HepG2 (cell line): ENCODE data around the gene ASB16. TPM values are rescaled to one million over a fixed set of nuclear protein-coding genes. Genes with fewer than 3 reads are reported as not detected.
A peak's percentile ranks its signal among the peaks of the same experiment; 100 is the strongest.

Source experiments
- ARNT ChIP-seq: fragments of 450-650 bp; IDR thresholded peaks from 2 replicates; pipeline ENCODE4 v1.6.1; 2017
- BRCA1 ChIP-seq: sonication (generic); formaldehyde crosslinking; IDR thresholded peaks from 2 replicates; pipeline ENCODE4 v1.4.0; 2020; ENCODE audit warnings: missing genetic modification reagents
- CREB1 ChIP-seq, 2 experiments: fragments of 450-650 bp in 1 of 2; IDR thresholded peaks; 2 replicates each; pipeline ENCODE4 v1.6.1; 2016 to 2017; ENCODE audit warnings: control low read depth in 1 of 2, mild to moderate bottlenecking in 1 of 2, missing compliant biosample characterization in 1 of 2, missing genetic modification characterization in 1 of 2
- DNMT3B ChIP-seq: conservative IDR thresholded peaks from 2 replicates; pipeline ENCODE4 v1.6.1; 2016; ENCODE audit warnings: missing biosample characterization, control low read depth
- ELF3 ChIP-seq: IDR thresholded peaks from 2 replicates; pipeline ENCODE4 v1.6.1; 2016; ENCODE audit warnings: missing genetic modification reagents, missing compliant biosample characterization
- FOXO4 ChIP-seq: sonication (generic); formaldehyde crosslinking; conservative IDR thresholded peaks from 2 replicates; pipeline ENCODE4 v1.8.1; 2023; ENCODE audit warnings: missing genetic modification reagents
- HNRNPK ChIP-seq: fragments of 200-400 bp; formaldehyde crosslinking; IDR thresholded peaks from 2 replicates; pipeline ENCODE4 v1.6.1; 2018; ENCODE audit warnings: low read length, low read depth, moderate library complexity, mild to moderate bottlenecking; ENCODE audit not compliant: poor library complexity, severe bottlenecking
- MLLT10 ChIP-seq: sonication (generic); formaldehyde crosslinking; IDR thresholded peaks from 2 replicates; pipeline ENCODE4 v1.4.0; 2020; ENCODE audit warnings: missing genetic modification reagents
- NCOA5 ChIP-seq: sonication (generic); formaldehyde crosslinking; IDR thresholded peaks from 2 replicates; pipeline ENCODE4 v1.4.0; 2020; ENCODE audit warnings: missing genetic modification reagents
- NFATC3 ChIP-seq: sonication (generic); formaldehyde crosslinking; IDR thresholded peaks from 2 replicates; pipeline ENCODE4 v1.5.1; 2020; ENCODE audit warnings: mild to moderate bottlenecking, missing genetic modification reagents
- NFIC ChIP-seq: IDR thresholded peaks from 2 replicates; pipeline ENCODE4 v1.6.1; 2012; ENCODE audit warnings: mild to moderate bottlenecking, low read length, inconsistent platforms
- PHF20 ChIP-seq: sonication (generic); formaldehyde crosslinking; IDR thresholded peaks from 2 replicates; pipeline ENCODE4 v1.5.0; 2020; ENCODE audit warnings: mild to moderate bottlenecking, missing genetic modification reagents
- TOE1 ChIP-seq: sonication (generic); formaldehyde crosslinking; IDR thresholded peaks from 2 replicates; pipeline ENCODE4 v1.4.0; 2020; ENCODE audit warnings: mild to moderate bottlenecking, missing genetic modification reagents
- WIZ ChIP-seq: sonication (generic); formaldehyde crosslinking; IDR thresholded peaks from 2 replicates; pipeline ENCODE4 v1.5.1; 2020; ENCODE audit warnings: mild to moderate bottlenecking, missing genetic modification reagents
- ZBTB34 ChIP-seq: sonication (generic); formaldehyde crosslinking; IDR thresholded peaks from 2 replicates; pipeline ENCODE4 v1.8.0; 2022; ENCODE audit warnings: mild to moderate bottlenecking, missing genetic modification reagents
- ZBTB44 ChIP-seq: sonication (generic); formaldehyde crosslinking; IDR thresholded peaks from 2 replicates; pipeline ENCODE4 v1.4.0; 2020; ENCODE audit warnings: missing genetic modification reagents
- ZEB1 ChIP-seq: IDR thresholded peaks from 2 replicates; pipeline ENCODE4 v1.6.1; 2012; ENCODE audit warnings: mild to moderate bottlenecking, low read depth, inconsistent platforms; ENCODE audit not compliant: insufficient replicate concordance
- ZNF318 ChIP-seq: sonication (generic); formaldehyde crosslinking; IDR thresholded peaks from 2 replicates; pipeline ENCODE4 v1.4.0; 2020; ENCODE audit warnings: mild to moderate bottlenecking, missing genetic modification reagents
- polyA plus RNA-seq, 8 experiments: library from polyadenylated mRNA; depleted of rRNA in 3 of 8; stranded (reverse) in 7 of 8; unstranded in 1 of 8; fragments of >200 nt; fragmentation: Illumina TruSeq in 4 of 8; extraction: Trizol in 4 of 8; gene quantifications; 2 replicates each; pipeline versions ENCODE4 v1.2.1 to v1.2.3, GENCODE V29; 2011 to 2016; ENCODE audit warnings: low read depth in 4 of 8, missing spikeins in 1 of 8, mixed read lengths in 1 of 8; ENCODE audit not compliant: insufficient read depth in 1 of 8
- total RNA-seq, 5 experiments: library from RNA; depleted of rRNA; stranded (reverse); fragments of >200 nt; fragmentation: Illumina TruSeq; extraction: Trizol; gene quantifications; 2 replicates each; pipeline ENCODE4 v1.2.3, GENCODE V29; 2016; ENCODE audit warnings: low read depth in 1 of 5

The ASB16 gene
- total and polyA plus RNA-seq, 2 of the 13 experiments (the other 11 are each of a cell fraction or from before 2014, with no cell fraction given) = 0.07 TPM; not detected in 1

GRCh38 chr17:44122816-44123355 lies 47.6 kb upstream of the ASB16 start (continued):
- no peak for TF ChIP-seq WIZ (CRISPR knock-in tag)
- no peak for TF ChIP-seq TOE1 (CRISPR knock-in tag)
- TF ChIP-seq NCOA5 (CRISPR knock-in tag) = no peak
- TF ChIP-seq FOXO4 (CRISPR knock-in tag) = no peak
- no peak for TF ChIP-seq BRCA1 (CRISPR knock-in tag)
- TF ChIP-seq HNRNPK = no peak
- no peak for TF ChIP-seq NFIC
- no peak for TF ChIP-seq ZNF318
- no peak for TF ChIP-seq NFATC3 (CRISPR knock-in tag)
- no peak for TF ChIP-seq ZBTB44
- no peak for TF ChIP-seq MLLT10 (CRISPR knock-in tag)
- TF ChIP-seq ARNT = no peak
- peak; percentile 35 for TF ChIP-seq ZEB1
- TF ChIP-seq ZBTB34 (CRISPR knock-in tag) = no peak
- TF ChIP-seq PHF20 (CRISPR knock-in tag) = no peak
- no peak for TF ChIP-seq DNMT3B (CRISPR knock-in tag)
- no peak for TF ChIP-seq ELF3 (CRISPR knock-in tag)
- no peak for TF ChIP-seq CREB1 (IDR thresholded peaks at IDR 0.05)
- TF ChIP-seq CREB1 (CRISPR knock-in tag; IDR thresholded peaks at IDR 0.05) = no peak
